ENCODE measurements around the gene MAGI1. TPM values are rescaled to one million over a fixed set of nuclear protein-coding genes. Genes with fewer than 3 reads are reported as not detected.
"Not testable (repeated sequence)": the region's sequence is repeated elsewhere in the genome, so short reads cannot be mapped to it uniquely, and the experiment has no call there.

Gene MAGI1
- total RNA-seq, 1 donor from 2014 or later = 69.4 TPM

- intact Hi-C loops (cut with DNase I) = no loop called here
- DNase-seq (ENCODE audit: low spot score) = no peak
Measured at GRCh38 chr3:65559643-65560042, 479.1 kb downstream of the MAGI1 start.

DNA sequence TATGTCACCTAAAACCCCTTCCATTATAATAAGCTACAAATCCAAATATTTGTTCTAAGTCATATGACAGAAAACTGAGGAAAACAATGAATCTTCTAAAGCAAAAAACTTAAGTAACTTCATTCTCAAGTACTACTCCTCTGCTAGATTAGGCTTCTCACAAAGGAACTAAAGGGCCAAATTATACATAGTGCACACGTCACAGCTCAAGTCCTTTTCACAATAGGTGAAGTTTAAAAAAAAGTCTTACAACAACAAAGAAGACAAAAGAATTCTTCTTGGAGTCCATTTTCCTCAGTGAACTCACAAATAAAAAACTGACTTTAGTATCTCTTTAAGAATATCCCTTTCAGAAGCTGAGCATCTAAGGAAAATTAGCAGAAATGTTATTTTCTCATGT, 479.9 kb downstream of the MAGI1 start:
- DNase-seq (ENCODE audit: low spot score) = no peak
- intact Hi-C loops (cut with DNase I) = no loop called here

GRCh38 chr3:65557899-65558564, 480.7 kb downstream of the MAGI1 start:
- DNase-seq (ENCODE audit: low spot score) = no peak
- intact Hi-C loops (cut with DNase I) = no loop called here

GRCh38 chr3:65556934-65557577, 481.7 kb downstream of the MAGI1 start:
- intact Hi-C loops (cut with DNase I) = no loop called here
- no peak for DNase-seq (ENCODE audit: low spot score)

DNA sequence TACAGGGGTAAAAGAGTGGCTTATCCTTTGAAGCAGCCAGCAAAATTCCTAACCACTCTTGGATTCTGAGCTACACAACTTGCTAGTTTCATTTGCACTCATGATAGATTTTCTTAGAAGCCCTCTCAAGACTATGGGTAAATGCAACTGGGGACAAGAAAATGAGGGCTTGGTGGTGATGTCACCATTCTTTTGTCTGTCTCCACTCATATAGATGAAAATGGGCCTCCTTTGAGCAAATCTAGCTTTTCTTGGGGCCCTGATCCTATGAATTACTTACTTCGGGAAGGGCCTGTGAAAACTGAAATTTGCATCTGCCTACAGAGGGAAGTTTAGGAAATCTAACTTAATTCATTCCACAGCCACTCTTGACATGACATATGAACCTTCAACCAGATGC, 486.3 kb downstream of the MAGI1 start:
- intact Hi-C loops (cut with DNase I) = no loop called here
- no peak for DNase-seq (ENCODE audit: low spot score)

GRCh38 chr3:65551945-65552344, 486.8 kb downstream of the MAGI1 start:
- intact Hi-C loops (cut with DNase I) = no loop called here
- no peak for DNase-seq (ENCODE audit: low spot score)

GRCh38 chr3:65550137-65550536, 488.6 kb downstream of the MAGI1 start:
- DNase-seq (ENCODE audit: low spot score) = no peak
- intact Hi-C loops (cut with DNase I) = no loop called here

GRCh38 chr3:65549626-65549959, 489.1 kb downstream of the MAGI1 start:
- intact Hi-C loops (cut with DNase I) = loop anchor here (5.0 kb wide), 1 partner anchor 67 kb away; no protein-coding TSS in a partner anchor

GRCh38 chr3:65548848-65549625, 489.7 kb downstream of the MAGI1 start:
- no peak for DNase-seq (ENCODE audit: low spot score)
- intact Hi-C loops (cut with DNase I) = loop anchor here (5.0 kb wide), 1 partner anchor 67 kb away; no protein-coding TSS in a partner anchor

More at GRCh38 chr3:65549626-65549959, 489.1 kb downstream of the MAGI1 start:
- DNase-seq (ENCODE audit: low spot score) = no peak

GRCh38 chr3:65545429-65545828, 493.3 kb downstream of the MAGI1 start:
- no peak for DNase-seq (ENCODE audit: low spot score)
- intact Hi-C loops (cut with DNase I) = loop anchor here (5.0 kb wide), 1 partner anchor 63 kb away; no protein-coding TSS in a partner anchor

DNA sequence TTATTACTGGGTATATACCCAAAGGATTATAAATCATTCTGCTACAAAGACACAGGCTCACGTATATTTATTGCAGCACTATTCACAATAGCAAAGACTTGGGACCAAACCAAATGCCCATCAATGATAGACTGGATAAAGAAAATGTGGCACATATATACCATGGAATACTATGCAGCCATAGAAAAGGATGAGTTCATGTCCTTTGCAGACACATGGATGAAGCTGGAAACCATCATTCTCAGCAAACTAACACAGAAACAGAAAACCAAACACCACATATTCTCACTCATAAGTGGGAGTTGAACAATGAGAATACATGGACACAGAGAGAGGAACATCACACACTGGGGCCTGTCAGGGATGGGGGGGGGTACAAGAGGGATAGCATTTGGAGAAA, 495.3 kb downstream of the MAGI1 start:
- DNase-seq (ENCODE audit: low spot score); intact Hi-C loops (cut with DNase I): not testable (repeated sequence)

- intact Hi-C loops (cut with DNase I) = no loop called here
- no peak for DNase-seq (ENCODE audit: low spot score)
Measured at GRCh38 chr3:65540666-65541065, 498.1 kb downstream of the MAGI1 start.

- intact Hi-C loops (cut with DNase I) = no loop called here
- DNase-seq (ENCODE audit: low spot score) = no peak
Measured at GRCh38 chr3:65539616-65540015, 499.1 kb downstream of the MAGI1 start.

DNA sequence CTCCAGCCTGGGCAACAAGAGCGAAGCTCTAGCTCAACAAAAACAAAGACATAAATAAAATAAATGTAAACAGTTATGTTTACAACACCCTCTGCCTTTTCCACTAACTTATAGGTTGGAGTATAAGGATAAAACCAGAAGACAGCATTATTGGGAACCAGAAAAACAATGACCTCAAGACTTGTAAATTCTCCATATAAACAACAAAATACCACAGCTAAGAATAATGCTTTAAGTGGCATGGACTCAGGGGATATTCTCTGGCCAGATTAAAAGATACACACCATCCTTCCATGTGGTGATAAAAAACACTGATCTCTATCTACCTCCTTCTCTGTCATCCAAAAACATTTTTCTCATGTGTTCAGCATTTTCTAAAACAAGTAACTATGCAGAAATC, 500.6 kb downstream of the MAGI1 start:
- DNase-seq (ENCODE audit: low spot score) = no peak
- intact Hi-C loops (cut with DNase I) = no loop called here

- no peak for DNase-seq (ENCODE audit: low spot score)
- intact Hi-C loops (cut with DNase I) = no loop called here
Measured at GRCh38 chr3:65537109-65537508, 501.6 kb downstream of the MAGI1 start.

DNA sequence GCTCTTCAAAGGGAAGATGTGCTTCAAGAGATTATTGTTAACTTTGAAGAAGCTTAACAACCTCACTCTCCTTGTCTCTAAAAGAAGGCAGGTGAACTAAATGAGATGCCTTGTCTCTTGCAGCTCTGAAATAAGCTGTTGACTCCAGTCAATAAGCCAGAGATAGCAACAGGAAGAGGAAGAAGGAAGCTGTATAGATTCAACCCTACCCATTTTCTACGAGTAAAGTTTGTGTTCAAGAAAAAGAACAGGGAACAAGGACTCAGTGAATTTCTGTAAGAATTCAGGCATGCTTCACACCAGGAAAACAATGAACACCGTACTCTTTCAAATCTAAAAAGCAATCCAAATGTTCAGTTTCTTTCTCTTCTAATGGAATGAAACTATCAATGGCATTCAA, 503.5 kb downstream of the MAGI1 start:
- intact Hi-C loops (cut with DNase I) = no loop called here

GRCh38 chr3:65534805-65535204, 503.9 kb downstream of the MAGI1 start:
- DNase-seq (ENCODE audit: low spot score) = no peak
- intact Hi-C loops (cut with DNase I) = no loop called here

More for the DNA sequence above, 503.5 kb downstream of the MAGI1 start:
- DNase-seq (ENCODE audit: low spot score) = no peak

- no peak for DNase-seq (ENCODE audit: low spot score)
- intact Hi-C loops (cut with DNase I) = no loop called here
Measured at GRCh38 chr3:65532749-65533148, 506.0 kb downstream of the MAGI1 start.

DNA sequence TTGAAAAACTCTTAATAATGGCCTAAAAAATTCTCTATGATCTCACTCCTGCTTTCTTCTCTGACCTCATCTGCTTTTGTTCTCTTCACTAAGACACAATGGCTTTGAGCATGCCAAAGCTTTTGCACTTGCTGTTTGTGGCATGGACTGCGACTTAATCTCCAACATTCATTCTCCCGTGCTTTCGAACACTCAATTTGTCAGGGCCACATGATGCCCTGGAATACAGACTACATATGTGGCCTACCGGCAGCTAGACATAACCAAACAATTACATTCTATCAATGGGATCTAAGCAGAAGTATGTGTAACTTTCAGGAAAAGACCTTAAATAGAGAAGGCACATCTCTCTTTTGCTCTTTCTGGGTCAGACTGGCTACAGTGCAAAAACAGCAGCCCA, 506.5 kb downstream of the MAGI1 start:
- no peak for DNase-seq (ENCODE audit: low spot score)
- intact Hi-C loops (cut with DNase I) = no loop called here

DNA sequence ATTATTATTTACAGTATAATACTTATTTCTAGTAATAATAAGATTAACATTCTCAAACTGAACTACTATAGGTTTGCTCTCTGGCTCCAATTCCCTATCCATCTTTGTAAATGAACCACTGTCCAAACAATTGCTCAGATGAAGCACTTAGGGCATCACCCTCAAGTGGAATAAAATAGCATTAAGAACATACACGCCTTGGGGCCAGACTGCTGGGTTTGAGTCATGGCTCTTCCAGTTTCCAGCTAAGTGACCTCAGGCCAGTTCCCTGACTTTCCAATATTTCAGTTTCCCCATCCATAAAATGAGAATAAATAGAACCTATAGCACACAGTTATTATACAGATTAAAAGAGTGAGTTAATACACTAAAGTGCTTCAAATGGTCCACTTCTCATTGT, 507.2 kb downstream of the MAGI1 start:
- intact Hi-C loops (cut with DNase I) = no loop called here
- no peak for DNase-seq (ENCODE audit: low spot score)

DNA sequence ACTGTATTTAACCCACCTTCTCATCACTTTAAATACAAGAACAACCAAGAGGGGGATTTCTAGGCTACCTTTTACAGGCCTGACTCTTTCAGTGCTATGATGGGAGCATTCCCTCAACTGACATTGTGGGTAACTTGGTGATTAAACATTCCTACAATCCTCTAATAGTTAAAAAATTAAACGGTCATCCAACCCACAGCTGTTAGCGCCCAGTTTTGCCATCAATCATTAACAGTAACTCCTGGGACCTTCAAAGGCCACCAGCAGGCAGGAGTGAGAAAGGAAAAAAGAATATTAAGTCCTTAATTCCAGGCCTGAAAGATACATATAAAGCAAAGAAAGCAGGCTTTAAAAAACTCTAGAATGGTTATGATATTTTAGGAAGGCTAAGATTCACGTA, 512.1 kb downstream of the MAGI1 start:
- intact Hi-C loops (cut with DNase I) = no loop called here
- DNase-seq (ENCODE audit: low spot score) = no peak
